ENCODE measurements around the gene RCC2.

The RCC2 gene

GRCh38 chr1:17381161-17381560 is 58.3 kb downstream of the RCC2 start:
- no peak for ATAC-seq
- Mint-ChIP-seq H3K9me3 (no peaks in the 10 kb centered on the region), H3K4me3 (no peak overlapping the region), H3K36me3 (no peaks in the 10 kb centered on the region), H3K4me1 (no peaks in the 10 kb centered on the region), H3K27ac (no peak overlapping the region)
- DNase-seq (ENCODE audit: low spot score in 2 of 2) = no peak

GRCh38 chr1:17377325-17377953 is 62.0 kb downstream of the RCC2 start:
- H3K36me3 Mint-ChIP-seq = no peaks in the 10 kb centered on the region
- ATAC-seq = no peak
- H3K4me1 Mint-ChIP-seq = no peaks in the 10 kb centered on the region
- H3K9me3 Mint-ChIP-seq = no peaks in the 10 kb centered on the region
- no peak for DNase-seq (ENCODE audit: low spot score in 2 of 2)
- H3K4me3 Mint-ChIP-seq = no peak overlapping the region
- H3K27ac Mint-ChIP-seq = no peak overlapping the region

- no peaks in the 10 kb centered on the region for H3K36me3 Mint-ChIP-seq
- no peaks in the 10 kb centered on the region for H3K9me3 Mint-ChIP-seq
- no peak overlapping the region for H3K27ac Mint-ChIP-seq
- ATAC-seq = no peak
- no peak overlapping the region for H3K4me3 Mint-ChIP-seq
- no peaks in the 10 kb centered on the region for H3K4me1 Mint-ChIP-seq
- DNase-seq (ENCODE audit: low spot score in 2 of 2) = no peak
These were observed 63.8 kb downstream of the RCC2 start for GRCh38 chr1:17375651-17376050.

GRCh38 chr1:17372955-17373354 is 66.5 kb downstream of the RCC2 start:
- no peaks in the 10 kb centered on the region for H3K9me3 Mint-ChIP-seq
- H3K4me3 Mint-ChIP-seq = no peak overlapping the region
- no peak for ATAC-seq

GRCh38 chr1:17371896-17372295 is 67.6 kb downstream of the RCC2 start, which contains the start of gene PADI6:
TSS of gene PADI6 (plus strand) at chr1:17372196. CDS start at chr1:17372246, 50 bp downstream.
- ATAC-seq (no peak), DNase-seq (ENCODE audit: low spot score in 2 of 2) (no peak)
- H3K4me3 Mint-ChIP-seq = no peak within 1 kb of the TSS
- no peaks in the 10 kb centered on the region for H3K4me1 Mint-ChIP-seq
- no peak within 1 kb of the TSS for H3K27ac Mint-ChIP-seq
- no peaks in the 10 kb centered on the region for H3K9me3 Mint-ChIP-seq
- no peaks in the 10 kb centered on the region for H3K36me3 Mint-ChIP-seq

More at GRCh38 chr1:17372955-17373354, 66.5 kb downstream of the RCC2 start:
- Mint-ChIP-seq H3K4me1 (no peaks in the 10 kb centered on the region), H3K36me3 (no peaks in the 10 kb centered on the region), H3K27ac (no peak overlapping the region)
- DNase-seq (ENCODE audit: low spot score in 2 of 2) = no peak

GRCh38 chr1:17370618-17371017 is 68.9 kb downstream of the RCC2 start:
- ATAC-seq (no peak), DNase-seq (ENCODE audit: low spot score in 2 of 2) (no peak)
- no peaks in the 10 kb centered on the region for H3K4me1 Mint-ChIP-seq
- H3K9me3 Mint-ChIP-seq = no peaks in the 10 kb centered on the region
- H3K27ac Mint-ChIP-seq = no peak overlapping the region
- no peaks in the 10 kb centered on the region for H3K36me3 Mint-ChIP-seq
- no peak overlapping the region for H3K4me3 Mint-ChIP-seq

GRCh38 chr1:17369466-17369865 is 70.0 kb downstream of the RCC2 start:
- peak; percentile 38 for ATAC-seq
- H3K27ac Mint-ChIP-seq = no peak overlapping the region
- DNase-seq (ENCODE audit: low spot score in 2 of 2) = no peak

GRCh38 chr1:17365293-17365692 is 74.2 kb downstream of the RCC2 start:
- H3K4me3 Mint-ChIP-seq = no peak overlapping the region
- no peaks in the 10 kb centered on the region for H3K4me1 Mint-ChIP-seq
- H3K9me3 Mint-ChIP-seq = no peaks in the 10 kb centered on the region
- DNase-seq (ENCODE audit: low spot score in 2 of 2) (no peak), ATAC-seq (no peak)
- H3K36me3 Mint-ChIP-seq = no peaks in the 10 kb centered on the region
- H3K27ac Mint-ChIP-seq = no peak overlapping the region

More at GRCh38 chr1:17369466-17369865, 70.0 kb downstream of the RCC2 start:
- H3K36me3 Mint-ChIP-seq = no peaks in the 10 kb centered on the region
- H3K4me3 Mint-ChIP-seq = no peak overlapping the region
- no peaks in the 10 kb centered on the region for H3K9me3 Mint-ChIP-seq
- no peaks in the 10 kb centered on the region for H3K4me1 Mint-ChIP-seq

GRCh38 chr1:17363771-17364170 is 75.7 kb downstream of the RCC2 start:
- Mint-ChIP-seq H3K4me3 (no peak overlapping the region), H3K4me1 (no peaks in the 10 kb centered on the region), H3K9me3 (no peaks in the 10 kb centered on the region), H3K36me3 (no peaks in the 10 kb centered on the region), H3K27ac (no peak overlapping the region)
- no peak for ATAC-seq
- DNase-seq (ENCODE audit: low spot score in 2 of 2) = no peak

GRCh38 chr1:17363351-17363750 is 76.1 kb downstream of the RCC2 start:
- Mint-ChIP-seq H3K4me3 (no peak overlapping the region), H3K36me3 (no peaks in the 10 kb centered on the region), H3K4me1 (no peaks in the 10 kb centered on the region), H3K9me3 (no peaks in the 10 kb centered on the region), H3K27ac (no peak overlapping the region)
- ATAC-seq (no peak), DNase-seq (ENCODE audit: low spot score in 2 of 2) (no peak)

GRCh38 chr1:17361687-17362086 is 77.8 kb downstream of the RCC2 start:
- ATAC-seq = no peak
- H3K4me3 Mint-ChIP-seq = no peak overlapping the region

GRCh38 chr1:17360272-17360956 is 79.1 kb downstream of the RCC2 start:
- Mint-ChIP-seq H3K27ac (no peak overlapping the region), H3K4me1 (peaks cover 7% of the 10 kb centered on the region), H3K36me3 (no peaks in the 10 kb centered on the region), H3K4me3 (no peak overlapping the region), H3K9me3 (no peaks in the 10 kb centered on the region)
- ATAC-seq (no peak), DNase-seq (ENCODE audit: low spot score in 2 of 2) (no peak)

More at GRCh38 chr1:17361687-17362086, 77.8 kb downstream of the RCC2 start:
- H3K27ac Mint-ChIP-seq = no peak overlapping the region
- H3K4me1 Mint-ChIP-seq = peaks cover under 1% of the 10 kb centered on the region
- no peak for DNase-seq (ENCODE audit: low spot score in 2 of 2)
- H3K36me3 Mint-ChIP-seq = no peaks in the 10 kb centered on the region
- H3K9me3 Mint-ChIP-seq = no peaks in the 10 kb centered on the region

GRCh38 chr1:17359808-17360207 is 79.7 kb downstream of the RCC2 start:
- no peak for ATAC-seq
- Mint-ChIP-seq H3K27ac (no peak overlapping the region), H3K4me1 (peaks cover 7% of the 10 kb centered on the region), H3K36me3 (no peaks in the 10 kb centered on the region), H3K9me3 (no peaks in the 10 kb centered on the region), H3K4me3 (no peak overlapping the region)
- DNase-seq (ENCODE audit: low spot score in 2 of 2) = no peak

GRCh38 chr1:17359031-17359430 is 80.4 kb downstream of the RCC2 start:
- DNase-seq (ENCODE audit: low spot score in 2 of 2) = no peak
- ATAC-seq = no peak
- H3K4me3 Mint-ChIP-seq = no peak overlapping the region
- no peaks in the 10 kb centered on the region for H3K36me3 Mint-ChIP-seq
- H3K4me1 Mint-ChIP-seq = peaks cover 7% of the 10 kb centered on the region
- H3K27ac Mint-ChIP-seq = no peak overlapping the region
- no peaks in the 10 kb centered on the region for H3K9me3 Mint-ChIP-seq

- Mint-ChIP-seq H3K36me3 (no peaks in the 10 kb centered on the region), H3K4me1 (peaks cover 7% of the 10 kb centered on the region), H3K27ac (no peak overlapping the region), H3K9me3 (no peaks in the 10 kb centered on the region), H3K4me3 (no peak overlapping the region)
- no peak for ATAC-seq
- DNase-seq (ENCODE audit: low spot score in 2 of 2) = no peak
These were observed 80.9 kb downstream of the RCC2 start for GRCh38 chr1:17358557-17358956.

All from stimulated activated effector memory CD8-positive, alpha-beta T cell treated with anti-CD3 and anti-CD28 coated beads, Interleukin-12 subunit alpha, Interleukin-12 subunit beta, amount 100 ng/mL, for 72 hours (primary cell).